ENCODE results near the gene PDE8B. TPM values are rescaled to one million over a fixed set of nuclear protein-coding genes. Genes with fewer than 3 reads are reported as not detected.

The PDE8B gene
- total RNA-seq, 1 donor: 6.0 TPM

- TF ChIP-seq CTCF (IDR thresholded peaks at IDR 0.05; ENCODE audit: insufficient read depth, low read depth, low read length): no peak
Observed at GRCh38 chr5:77425998-77426659, 215.6 kb downstream of the PDE8B start.

GRCh38 chr5:77426670-77427069 is 216.2 kb downstream of the PDE8B start:
- no peak for TF ChIP-seq CTCF (IDR thresholded peaks at IDR 0.05; ENCODE audit: insufficient read depth, low read depth, low read length)
- peak; percentile 55 for DNase-seq (ENCODE audit: low read depth)
- no peak overlapping the region for H3K4me3 ChIP-seq (ENCODE audit: low read depth, low read length)

More at GRCh38 chr5:77425998-77426659, 215.6 kb downstream of the PDE8B start:
- DNase-seq (ENCODE audit: low read depth): peak; percentile 54
- no peak overlapping the region for H3K4me3 ChIP-seq (ENCODE audit: low read depth, low read length)

GRCh38 chr5:77427998-77428397 is 217.5 kb downstream of the PDE8B start:
- no peak for DNase-seq (ENCODE audit: low read depth)
- H3K4me3 ChIP-seq (ENCODE audit: low read depth, low read length): no peak overlapping the region
- TF ChIP-seq CTCF (IDR thresholded peaks at IDR 0.05; ENCODE audit: insufficient read depth, low read depth, low read length): no peak

GRCh38 chr5:77428526-77428925 is 218.0 kb downstream of the PDE8B start:
- TF ChIP-seq CTCF (IDR thresholded peaks at IDR 0.05; ENCODE audit: insufficient read depth, low read depth, low read length): no peak
- H3K4me3 ChIP-seq (ENCODE audit: low read depth, low read length): no peak overlapping the region
- peak; percentile 60 for DNase-seq (ENCODE audit: low read depth)

GRCh38 chr5:77430726-77431125 is 220.2 kb downstream of the PDE8B start:
- no peak overlapping the region for H3K4me3 ChIP-seq (ENCODE audit: low read depth, low read length)
- DNase-seq (ENCODE audit: low read depth): peak; percentile 81
- TF ChIP-seq CTCF (IDR thresholded peaks at IDR 0.05; ENCODE audit: insufficient read depth, low read depth, low read length): no peak

- no peak for TF ChIP-seq CTCF (IDR thresholded peaks at IDR 0.05; ENCODE audit: insufficient read depth, low read depth, low read length)
- H3K4me3 ChIP-seq (ENCODE audit: low read depth, low read length): no peak overlapping the region
- peak; percentile 86 for DNase-seq (ENCODE audit: low read depth)
Observed at GRCh38 chr5:77431286-77431685, 220.8 kb downstream of the PDE8B start.

- no peak for TF ChIP-seq CTCF (IDR thresholded peaks at IDR 0.05; ENCODE audit: insufficient read depth, low read depth, low read length)
- H3K4me3 ChIP-seq (ENCODE audit: low read depth, low read length): no peak overlapping the region
- no peak for DNase-seq (ENCODE audit: low read depth)
Observed at GRCh38 chr5:77431719-77432118, 221.2 kb downstream of the PDE8B start.
